Lung microvascular endothelial cell (primary cell): ENCODE data around the gene SESN3. TPM values are rescaled to one million over a fixed set of nuclear protein-coding genes. Genes with fewer than 3 reads are reported as not detected.
"Not testable (repeated sequence)": the region's sequence is repeated elsewhere in the genome, so short reads cannot be mapped to it uniquely, and the experiment has no call there.

ENCODE experiments used
- DNase-seq, 2 donors: peaks; one replicate each; pipeline versions ENCODE4 v3.0.0 to v3.0.0-alpha.2; 2010; ENCODE audit warnings: low read depth in 2 of 2
- total RNA-seq: library from RNA; depleted of rRNA; stranded (reverse); fragments of >200 nt; gene quantifications from 2 replicates; pipeline ENCODE4 v1.2.1, GENCODE V29; 2014

Gene SESN3
- total RNA-seq, 1 donor from 2014 or later: 51.2 TPM

GRCh38 chr11:95153857-95154246 is 77.2 kb downstream of the SESN3 start:
- no peak for DNase-seq

- DNase-seq: peak in 1 of 2 donors; percentile 13
Measured at GRCh38 chr11:95152876-95153856, 77.8 kb downstream of the SESN3 start.

GRCh38 chr11:95150956-95151684 is 79.9 kb downstream of the SESN3 start:
- DNase-seq: peak; percentile 92 to 94

- peak; percentile 22 to 26 for DNase-seq
Measured at GRCh38 chr11:95149651-95150364, 81.2 kb downstream of the SESN3 start.

- DNase-seq: no peak
Measured at GRCh38 chr11:95148938-95149337, 82.1 kb downstream of the SESN3 start.

- no peak for DNase-seq
Measured at GRCh38 chr11:95148406-95148805, 82.6 kb downstream of the SESN3 start.

- peak; percentile 91 to 92 for DNase-seq
Measured at GRCh38 chr11:95147364-95147905, 83.6 kb downstream of the SESN3 start.

GRCh38 chr11:95145430-95146060 is 85.5 kb downstream of the SESN3 start:
- no peak for DNase-seq

- DNase-seq: peak in 1 of 2 donors; percentile 68
Measured at GRCh38 chr11:95144313-95145235, 86.4 kb downstream of the SESN3 start.

- DNase-seq: no peak
Measured at GRCh38 chr11:95143106-95143681, 87.8 kb downstream of the SESN3 start.

- DNase-seq: no peak
Measured at GRCh38 chr11:95142431-95142830, 88.6 kb downstream of the SESN3 start.

GRCh38 chr11:95140397-95141033 is 90.5 kb downstream of the SESN3 start:
- DNase-seq: no peak

GRCh38 chr11:95138448-95138847 is 92.6 kb downstream of the SESN3 start:
- DNase-seq: peak; percentile 43 to 69

- no peak for DNase-seq
Measured at GRCh38 chr11:95137299-95137698, 93.7 kb downstream of the SESN3 start.

- DNase-seq: not testable (repeated sequence)
Measured at GRCh38 chr11:95136747-95137146, 94.3 kb downstream of the SESN3 start.

GRCh38 chr11:95135880-95136279 is 95.1 kb downstream of the SESN3 start:
- no peak for DNase-seq

GRCh38 chr11:95135155-95135554 is 95.8 kb downstream of the SESN3 start:
- DNase-seq: no peak

GRCh38 chr11:95134491-95134890 is 96.5 kb downstream of the SESN3 start:
- DNase-seq: no peak

GRCh38 chr11:95132956-95133355 is 98.0 kb downstream of the SESN3 start:
- no peak for DNase-seq
